Heart left ventricle (tissue), 13 donors: ENCODE results near the gene SLAMF8.

ENCODE experiments used
- CTCF ChIP-seq, 12 donors: fragments of 200-600 bp; sonication (generic) in 4 of 12; IDR thresholded peaks; one replicate each; pipeline versions ENCODE4 v1.5.0 to v1.8.0; 2018 to 2022; ENCODE audit warnings: antibody characterized with exemption in 12 of 12, mild to moderate bottlenecking in 5 of 12
- POLR2A ChIP-seq, 2 donors: fragments of 450-650 bp; IDR thresholded peaks; one replicate each; pipeline ENCODE4 v1.6.1; 2017; ENCODE audit warnings: antibody characterized with exemption in 2 of 2, mild to moderate bottlenecking in 2 of 2, moderate library complexity in 2 of 2
- donor health status: ischemic (EF 13 %, LVEDD 7.1; RV severe dilation, severe dysfunction).
- donor health status: DM: no; HTN: yes; CAD: no.
- donor health status: DM: no; HTN: no; CAD: no.
- donor health status: ischemic (EF 25% LVEDD 6.9; RV normal size, moderate dysfunction).
- donor health status: ischemic (EF 25% LVEDD 5.7; RV mildly dilated, moderate dysfunction).
- donor health status: ischemic (EF 35%, LVEDD 5.7; RV mildly dilated, moderate dysfunction).
- donor health status: nonischemic (EF 11% LVEDD 7.7; RV severe dilation, severe dysfunction).
- donor health status: DM: yes; HTN: yes; CAD: no.
- donor health status: PGD.
- donor health status: ischemic (EF 29% LVEDD 5.4; RV normal size, mild dysfunction).
- donor health status: nonischemic (EF 23%, LVEDD 6.1; RV moderate dilation, normal function).

- no peak for TF ChIP-seq CTCF (IDR thresholded peaks at IDR 0.05)
- no peak for TF ChIP-seq POLR2A (IDR thresholded peaks at IDR 0.05)
Measured at GRCh38 chr1:159864262-159864661, 37.6 kb downstream of the SLAMF8 start.
